IPS-11a (cell line): ENCODE measurements around the gene PLCD3.
A peak's percentile ranks its signal among the peaks of the same experiment; 100 is the strongest.

Source experiments
- H3K4me3 ChIP-seq: one replicate; pipeline ENCODE4 v1.5.1; 2013; ENCODE audit warnings: low read depth, low read length, control low read depth

Gene PLCD3

GRCh38 chr17:45149669-45150664 is 17.7 kb upstream of the PLCD3 start:
- peak overlapping the region; percentile 93 for H3K4me3 ChIP-seq

GRCh38 chr17:45149037-45149668 is 16.8 kb upstream of the PLCD3 start:
- H3K4me3 ChIP-seq = peak overlapping the region; percentile 93

GRCh38 chr17:45148183-45149036 is 16.1 kb upstream of the PLCD3 start, which contains the start of gene HEXIM1:
Gene HEXIM1 (plus strand): TSS chr17:45148475. CDS start chr17:45149191, 716 bp downstream.
- H3K4me3 ChIP-seq = peak within 1 kb of the TSS; percentile 93

GRCh38 chr17:45147581-45148182 is 15.4 kb upstream of the PLCD3 start:
- peak overlapping the region; percentile 80 for H3K4me3 ChIP-seq

DNA sequence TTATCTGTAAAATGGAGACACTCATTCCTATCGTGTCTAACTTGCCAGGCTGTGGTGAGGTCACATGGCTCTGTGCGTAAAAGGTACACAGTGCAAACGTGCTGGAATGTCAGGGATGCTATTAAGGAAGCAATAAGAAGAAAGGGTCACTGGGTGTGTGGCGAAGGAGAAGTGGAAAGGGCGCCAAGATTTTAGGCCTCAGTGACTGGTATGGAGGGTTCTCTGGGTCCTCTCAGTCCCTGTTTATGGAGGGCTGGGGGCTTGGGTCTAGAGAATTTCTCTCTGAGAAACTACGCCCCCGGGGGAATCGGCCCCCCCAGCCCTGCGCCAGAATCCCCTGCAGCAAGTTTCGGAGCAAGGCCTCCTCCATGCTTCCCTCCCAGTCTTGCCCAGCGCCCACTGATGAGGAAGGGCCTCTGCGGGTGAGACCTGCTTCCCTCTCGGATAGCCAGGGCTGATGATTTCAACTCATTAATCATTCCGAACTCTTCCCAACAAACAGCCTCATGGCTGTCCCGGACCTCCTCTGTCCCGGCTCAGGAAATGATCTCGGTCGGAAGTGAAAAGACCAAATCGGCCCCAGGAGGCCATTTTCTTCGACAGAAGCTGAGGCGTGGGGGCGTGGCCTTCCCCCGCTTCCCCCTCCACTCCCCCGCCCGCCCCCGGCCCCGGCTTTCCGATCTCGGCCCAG is 14.7 kb upstream of the PLCD3 start:
- H3K4me3 ChIP-seq = peak overlapping the region; percentile 80

DNA sequence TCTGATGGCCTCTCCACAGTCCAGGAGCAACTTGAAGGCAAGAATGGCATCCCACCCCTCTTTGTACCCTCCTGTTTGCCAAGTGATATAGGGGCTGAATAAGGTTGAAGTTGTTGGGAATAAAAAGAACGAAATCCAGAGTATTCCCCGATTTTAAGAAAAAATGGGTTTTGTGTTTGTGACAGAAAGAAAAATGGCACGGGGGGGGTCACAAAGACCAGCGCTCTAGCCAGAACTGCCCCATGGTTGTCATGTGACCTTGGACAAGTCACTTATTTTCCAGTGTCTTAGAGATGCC is 14.2 kb upstream of the PLCD3 start:
- H3K4me3 ChIP-seq = no peak overlapping the region

GRCh38 chr17:45146166-45146565 is 13.9 kb upstream of the PLCD3 start:
- no peak overlapping the region for H3K4me3 ChIP-seq

- no peak overlapping the region for H3K4me3 ChIP-seq
These were observed 12.7 kb upstream of the PLCD3 start for GRCh38 chr17:45145035-45145389.

GRCh38 chr17:45144199-45145034 is 12.1 kb upstream of the PLCD3 start:
- H3K4me3 ChIP-seq = peak overlapping the region; percentile 38

- H3K4me3 ChIP-seq = peak overlapping the region; percentile 38
These were observed 11.5 kb upstream of the PLCD3 start for GRCh38 chr17:45143767-45144198.

DNA sequence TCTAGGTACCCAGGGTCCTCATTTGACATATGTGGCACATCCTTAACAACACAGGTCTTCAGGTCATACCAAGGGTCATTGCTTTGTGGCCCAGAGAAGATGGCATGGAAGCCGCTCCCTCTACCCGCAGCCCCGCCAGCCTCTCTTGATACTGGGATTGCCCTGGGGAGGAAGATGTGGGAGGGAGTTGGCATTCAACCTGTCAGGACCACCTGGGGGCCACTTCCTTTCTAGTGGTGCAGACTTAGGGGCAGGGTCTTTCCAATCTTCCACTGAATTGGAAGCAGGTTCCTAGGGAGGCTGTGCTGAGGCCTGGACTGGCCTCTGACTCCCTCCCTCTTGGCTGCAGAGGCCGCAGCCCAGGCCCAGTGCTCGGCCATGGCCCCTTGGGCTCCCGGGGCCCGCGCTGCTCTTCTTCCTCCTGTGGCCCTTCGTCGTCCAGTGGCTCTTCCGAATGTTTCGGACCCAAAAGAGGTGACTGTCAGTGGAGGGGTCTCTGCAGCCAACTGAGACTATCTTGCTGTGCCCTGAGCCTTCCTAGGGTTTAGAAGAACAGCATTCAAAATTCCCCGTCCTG is 10.9 kb upstream of the PLCD3 start:
- H3K4me3 ChIP-seq = no peak overlapping the region

- no peak overlapping the region for H3K4me3 ChIP-seq
These were observed 7.2 kb upstream of the PLCD3 start for GRCh38 chr17:45139533-45139920.

DNA sequence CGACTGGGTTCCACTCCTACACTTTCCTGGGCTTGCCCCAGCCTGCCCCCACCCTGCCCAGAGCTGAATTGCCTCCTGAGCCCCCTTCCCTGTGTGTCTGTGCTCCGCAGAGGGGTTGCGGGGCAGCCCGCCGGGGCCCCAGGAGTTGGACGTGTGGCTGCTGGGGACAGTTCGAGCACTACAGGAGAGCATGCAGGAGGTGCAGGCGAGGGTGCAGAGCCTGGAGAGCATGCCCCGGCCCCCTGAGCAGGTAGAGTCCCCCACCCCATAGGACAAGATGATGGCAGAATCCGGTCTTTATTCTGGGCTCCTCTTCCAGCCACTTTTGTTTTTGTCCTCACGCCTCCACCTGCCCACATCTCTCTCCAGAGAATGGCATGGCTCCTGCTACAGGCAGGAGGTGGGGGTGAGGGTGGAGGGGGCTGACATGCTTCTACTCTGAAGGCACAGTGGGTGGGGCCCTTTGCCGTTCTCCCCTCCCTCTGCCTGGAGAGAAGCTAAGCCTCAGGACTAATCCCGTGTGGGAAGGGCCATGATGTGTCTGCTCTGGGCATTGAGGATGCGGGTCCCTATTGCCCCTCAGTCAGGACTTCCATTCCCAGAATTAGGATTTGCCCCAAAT is 6.7 kb upstream of the PLCD3 start:
- H3K4me3 ChIP-seq = no peak overlapping the region

DNA sequence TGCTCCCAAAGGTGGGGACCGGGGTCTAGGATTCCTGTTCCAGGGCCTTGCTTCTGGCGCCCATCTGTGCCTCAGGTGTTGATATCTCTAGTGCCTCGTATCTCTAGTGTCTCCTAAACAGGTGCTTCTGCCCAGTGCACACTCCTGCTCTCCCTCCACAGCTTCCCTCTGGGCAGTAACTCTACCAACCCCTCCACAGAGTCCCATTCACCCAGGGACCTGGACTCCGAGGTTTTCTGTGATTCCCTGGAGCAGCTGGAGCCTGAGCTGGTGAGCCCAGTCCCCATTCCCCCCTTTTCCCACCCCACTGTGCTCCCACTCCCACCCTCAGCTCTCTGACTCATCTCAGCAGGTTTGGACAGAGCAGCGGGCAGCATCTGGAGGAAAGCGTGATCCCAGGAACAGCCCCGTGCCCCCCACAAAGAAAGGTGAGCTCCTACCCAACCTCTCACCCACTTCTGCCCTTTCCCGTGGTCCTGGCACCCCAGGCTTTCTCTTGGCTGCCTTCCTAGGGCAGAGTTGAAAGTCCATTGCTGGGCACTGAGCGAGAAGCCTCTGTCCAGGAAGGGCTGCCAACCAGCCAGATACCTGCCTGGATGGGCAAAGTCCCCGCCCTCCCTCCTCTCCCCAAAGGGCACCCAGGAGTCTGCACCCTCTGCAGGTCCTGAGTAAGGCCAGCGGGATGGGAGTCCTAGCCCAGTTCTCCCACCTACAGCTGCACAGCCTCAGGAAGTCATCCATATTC is 5.4 kb upstream of the PLCD3 start:
- no peak overlapping the region for H3K4me3 ChIP-seq

- no peak overlapping the region for H3K4me3 ChIP-seq
These were observed 4.7 kb upstream of the PLCD3 start for GRCh38 chr17:45136846-45137560.

- H3K4me3 ChIP-seq = no peak overlapping the region
These were observed 3.9 kb upstream of the PLCD3 start for GRCh38 chr17:45135978-45136791.
